GM23338 (cell line): ENCODE results near the gene SLC15A1.

Experiments used
- CREB1 ChIP-seq: fragments of 250-450 bp; sonication (Bioruptor Pico); IDR thresholded peaks from 2 replicates; pipeline ENCODE4 v1.5.0; 2020; ENCODE audit warnings: low read depth, mild to moderate bottlenecking, moderate library complexity
- ETS1 ChIP-seq: IDR thresholded peaks from 2 replicates; pipeline ENCODE4 v1.6.1; 2016; ENCODE audit warnings: antibody characterized with exemption
- EZH2 ChIP-seq: fragments of 200-600 bp; sonication (generic); IDR thresholded peaks from one replicate; pipeline ENCODE4 v1.8.0; 2017; ENCODE audit warnings: antibody characterized with exemption, mild to moderate bottlenecking, low read depth; ENCODE audit not compliant: unreplicated experiment
- EZH2phosphoT487 ChIP-seq: fragments of 200-600 bp; sonication (generic); IDR thresholded peaks from one replicate; pipeline ENCODE4 v1.8.1; 2018; ENCODE audit warnings: antibody characterized with exemption; ENCODE audit not compliant: unreplicated experiment
- JUNB ChIP-seq: IDR thresholded peaks from one replicate; pipeline ENCODE4 v1.6.1; 2016; ENCODE audit warnings: antibody characterized with exemption; ENCODE audit not compliant: unreplicated experiment
- POLR2AphosphoS5 ChIP-seq: IDR thresholded peaks from 2 replicates; pipeline ENCODE4 v1.6.1; 2016; ENCODE audit warnings: antibody characterized with exemption, low read depth
- ZNF114 ChIP-seq: fragments of 250-450 bp; sonication (Bioruptor Pico); IDR thresholded peaks from 2 replicates; pipeline ENCODE4 v1.5.0; 2020; ENCODE audit warnings: mild to moderate bottlenecking, moderate library complexity
- ZNF331 ChIP-seq: fragments of 250-450 bp; sonication (Bioruptor Pico); IDR thresholded peaks from 2 replicates; pipeline ENCODE4 v1.5.0; 2020; ENCODE audit warnings: low read depth, mild to moderate bottlenecking, moderate library complexity
- TF ChIP-seq, protein P1 (sequence below), 2 experiments: fragments of 200-600 bp in 1 of 2; sonication (generic) in 1 of 2; conservative IDR thresholded peaks; 2 replicates each; pipeline versions ENCODE4 v1.5.1 to v1.6.1; 2016 to 2017; ENCODE audit warnings: antibody characterized with exemption in 2 of 2, low read depth in 2 of 2, mild to moderate bottlenecking in 2 of 2, moderate library complexity in 1 of 2
- TF ChIP-seq, protein P2 (sequence below): IDR thresholded peaks from one replicate; pipeline ENCODE4 v1.6.1; 2018; ENCODE audit warnings: antibody characterized with exemption; ENCODE audit not compliant: unreplicated experiment

GRCh38 chr13:98741741-98742435 is 10.6 kb downstream of the SLC15A1 start:
- no peak for TF ChIP-seq EZH2
- TF ChIP-seq, protein P1, sequence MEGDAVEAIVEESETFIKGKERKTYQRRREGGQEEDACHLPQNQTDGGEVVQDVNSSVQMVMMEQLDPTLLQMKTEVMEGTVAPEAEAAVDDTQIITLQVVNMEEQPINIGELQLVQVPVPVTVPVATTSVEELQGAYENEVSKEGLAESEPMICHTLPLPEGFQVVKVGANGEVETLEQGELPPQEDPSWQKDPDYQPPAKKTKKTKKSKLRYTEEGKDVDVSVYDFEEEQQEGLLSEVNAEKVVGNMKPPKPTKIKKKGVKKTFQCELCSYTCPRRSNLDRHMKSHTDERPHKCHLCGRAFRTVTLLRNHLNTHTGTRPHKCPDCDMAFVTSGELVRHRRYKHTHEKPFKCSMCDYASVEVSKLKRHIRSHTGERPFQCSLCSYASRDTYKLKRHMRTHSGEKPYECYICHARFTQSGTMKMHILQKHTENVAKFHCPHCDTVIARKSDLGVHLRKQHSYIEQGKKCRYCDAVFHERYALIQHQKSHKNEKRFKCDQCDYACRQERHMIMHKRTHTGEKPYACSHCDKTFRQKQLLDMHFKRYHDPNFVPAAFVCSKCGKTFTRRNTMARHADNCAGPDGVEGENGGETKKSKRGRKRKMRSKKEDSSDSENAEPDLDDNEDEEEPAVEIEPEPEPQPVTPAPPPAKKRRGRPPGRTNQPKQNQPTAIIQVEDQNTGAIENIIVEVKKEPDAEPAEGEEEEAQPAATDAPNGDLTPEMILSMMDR (conservative IDR thresholded peaks at IDR 0.05; ENCODE audit: low read depth in 2 of 2), result no peak
- TF ChIP-seq JUNB, result no peak
- TF ChIP-seq, protein P2, sequence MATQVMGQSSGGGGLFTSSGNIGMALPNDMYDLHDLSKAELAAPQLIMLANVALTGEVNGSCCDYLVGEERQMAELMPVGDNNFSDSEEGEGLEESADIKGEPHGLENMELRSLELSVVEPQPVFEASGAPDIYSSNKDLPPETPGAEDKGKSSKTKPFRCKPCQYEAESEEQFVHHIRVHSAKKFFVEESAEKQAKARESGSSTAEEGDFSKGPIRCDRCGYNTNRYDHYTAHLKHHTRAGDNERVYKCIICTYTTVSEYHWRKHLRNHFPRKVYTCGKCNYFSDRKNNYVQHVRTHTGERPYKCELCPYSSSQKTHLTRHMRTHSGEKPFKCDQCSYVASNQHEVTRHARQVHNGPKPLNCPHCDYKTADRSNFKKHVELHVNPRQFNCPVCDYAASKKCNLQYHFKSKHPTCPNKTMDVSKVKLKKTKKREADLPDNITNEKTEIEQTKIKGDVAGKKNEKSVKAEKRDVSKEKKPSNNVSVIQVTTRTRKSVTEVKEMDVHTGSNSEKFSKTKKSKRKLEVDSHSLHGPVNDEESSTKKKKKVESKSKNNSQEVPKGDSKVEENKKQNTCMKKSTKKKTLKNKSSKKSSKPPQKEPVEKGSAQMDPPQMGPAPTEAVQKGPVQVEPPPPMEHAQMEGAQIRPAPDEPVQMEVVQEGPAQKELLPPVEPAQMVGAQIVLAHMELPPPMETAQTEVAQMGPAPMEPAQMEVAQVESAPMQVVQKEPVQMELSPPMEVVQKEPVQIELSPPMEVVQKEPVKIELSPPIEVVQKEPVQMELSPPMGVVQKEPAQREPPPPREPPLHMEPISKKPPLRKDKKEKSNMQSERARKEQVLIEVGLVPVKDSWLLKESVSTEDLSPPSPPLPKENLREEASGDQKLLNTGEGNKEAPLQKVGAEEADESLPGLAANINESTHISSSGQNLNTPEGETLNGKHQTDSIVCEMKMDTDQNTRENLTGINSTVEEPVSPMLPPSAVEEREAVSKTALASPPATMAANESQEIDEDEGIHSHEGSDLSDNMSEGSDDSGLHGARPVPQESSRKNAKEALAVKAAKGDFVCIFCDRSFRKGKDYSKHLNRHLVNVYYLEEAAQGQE, result no peak
- TF ChIP-seq POLR2AphosphoS5, result no peak
- no peak for TF ChIP-seq EZH2phosphoT487
- no peak for TF ChIP-seq CREB1 (CRISPR knock-in tag)
- no peak for TF ChIP-seq ETS1
- no peak for TF ChIP-seq ZNF331 (CRISPR knock-in tag)
- no peak for TF ChIP-seq ZNF114 (CRISPR knock-in tag)
